ENCODE measurements around the gene ZNF579. TPM values are rescaled to one million over a fixed set of nuclear protein-coding genes. Genes with fewer than 3 reads are reported as not detected.

The ZNF579 gene
- total RNA-seq, 1 donor: 6.9 TPM

- Histone ChIP-seq H3K79me2 (ENCODE audit: insufficient read depth, low read length) (peaks cover 4% of the 10 kb centered on the region), H3K4me3 (ENCODE audit: insufficient read depth, low read length) (peak overlapping the region; percentile 85), H3K36me3 (ENCODE audit: insufficient read depth, low read length) (peaks cover 4% of the 10 kb centered on the region), H4K20me1 (ENCODE audit: insufficient read depth, low read length) (peaks cover 7% of the 10 kb centered on the region), H3K9me3 (ENCODE audit: low read depth, low read length) (no peaks in the 10 kb centered on the region), H2AFZ (ENCODE audit: low read length) (no peak overlapping the region), H3K4me2 (ENCODE audit: insufficient read depth, low read length) (peak overlapping the region; percentile 20), H3K27ac (ENCODE audit: low read depth, low read length) (no peak overlapping the region), H3K4me1 (ENCODE audit: insufficient read depth, low read length) (peaks cover 4% of the 10 kb centered on the region), H3K27me3 (ENCODE audit: insufficient read depth, low read length) (no peaks in the 10 kb centered on the region)
- TF ChIP-seq CTCF (IDR thresholded peaks at IDR 0.05; ENCODE audit: extremely low read depth, low read depth, low read length): no peak
- DNase-seq (ENCODE audit: insufficient read length, low spot score, missing footprints): peak; percentile 83
Measured at GRCh38 chr19:55623561-55623960, 42.9 kb upstream of the ZNF579 start.

- Histone ChIP-seq H3K4me2 (ENCODE audit: insufficient read depth, low read length) (peak overlapping the region; percentile 20), H3K27ac (ENCODE audit: low read depth, low read length) (no peak overlapping the region), H3K79me2 (ENCODE audit: insufficient read depth, low read length) (peaks cover 4% of the 10 kb centered on the region), H3K4me1 (ENCODE audit: insufficient read depth, low read length) (peaks cover 4% of the 10 kb centered on the region), H3K27me3 (ENCODE audit: insufficient read depth, low read length) (no peaks in the 10 kb centered on the region), H3K9me3 (ENCODE audit: low read depth, low read length) (no peaks in the 10 kb centered on the region), H4K20me1 (ENCODE audit: insufficient read depth, low read length) (peaks cover 7% of the 10 kb centered on the region), H2AFZ (ENCODE audit: low read length) (no peak overlapping the region), H3K4me3 (ENCODE audit: insufficient read depth, low read length) (no peak overlapping the region), H3K36me3 (ENCODE audit: insufficient read depth, low read length) (peaks cover 4% of the 10 kb centered on the region)
- DNase-seq (ENCODE audit: insufficient read length, low spot score, missing footprints): no peak
- TF ChIP-seq CTCF (IDR thresholded peaks at IDR 0.05; ENCODE audit: extremely low read depth, low read depth, low read length): no peak
Measured at GRCh38 chr19:55623130-55623529, 42.5 kb upstream of the ZNF579 start.

- peaks cover 4% of the 10 kb centered on the region for H3K79me2 ChIP-seq (ENCODE audit: insufficient read depth, low read length)
- H4K20me1 ChIP-seq (ENCODE audit: insufficient read depth, low read length): peaks cover 7% of the 10 kb centered on the region
- H3K4me3 ChIP-seq (ENCODE audit: insufficient read depth, low read length): no peak overlapping the region
- H3K27ac ChIP-seq (ENCODE audit: low read depth, low read length): no peak overlapping the region
- peaks cover 9% of the 10 kb centered on the region for H3K36me3 ChIP-seq (ENCODE audit: insufficient read depth, low read length)
- no peaks in the 10 kb centered on the region for H3K9me3 ChIP-seq (ENCODE audit: low read depth, low read length)
- H3K4me2 ChIP-seq (ENCODE audit: insufficient read depth, low read length): no peak overlapping the region
- H3K27me3 ChIP-seq (ENCODE audit: insufficient read depth, low read length): no peaks in the 10 kb centered on the region
- no peak for TF ChIP-seq CTCF (IDR thresholded peaks at IDR 0.05; ENCODE audit: extremely low read depth, low read depth, low read length)
- peak; percentile 67 for DNase-seq (ENCODE audit: insufficient read length, low spot score, missing footprints)
- no peak overlapping the region for H2AFZ ChIP-seq (ENCODE audit: low read length)
- peaks cover 4% of the 10 kb centered on the region for H3K4me1 ChIP-seq (ENCODE audit: insufficient read depth, low read length)
Measured at GRCh38 chr19:55622242-55622969, 41.8 kb upstream of the ZNF579 start.

- no peaks in the 10 kb centered on the region for H3K9me3 ChIP-seq (ENCODE audit: low read depth, low read length)
- H3K36me3 ChIP-seq (ENCODE audit: insufficient read depth, low read length): peaks cover 12% of the 10 kb centered on the region
- H4K20me1 ChIP-seq (ENCODE audit: insufficient read depth, low read length): peaks cover 7% of the 10 kb centered on the region
- no peaks in the 10 kb centered on the region for H3K27me3 ChIP-seq (ENCODE audit: insufficient read depth, low read length)
- H3K27ac ChIP-seq (ENCODE audit: low read depth, low read length): no peak overlapping the region
- no peak overlapping the region for H2AFZ ChIP-seq (ENCODE audit: low read length)
- no peak overlapping the region for H3K4me3 ChIP-seq (ENCODE audit: insufficient read depth, low read length)
- no peak for TF ChIP-seq CTCF (IDR thresholded peaks at IDR 0.05; ENCODE audit: extremely low read depth, low read depth, low read length)
- peak; percentile 14 for DNase-seq (ENCODE audit: insufficient read length, low spot score, missing footprints)
- peaks cover 4% of the 10 kb centered on the region for H3K4me1 ChIP-seq (ENCODE audit: insufficient read depth, low read length)
- H3K4me2 ChIP-seq (ENCODE audit: insufficient read depth, low read length): no peak overlapping the region
- H3K79me2 ChIP-seq (ENCODE audit: insufficient read depth, low read length): peaks cover 4% of the 10 kb centered on the region
Measured at GRCh38 chr19:55621673-55622231, 41.1 kb upstream of the ZNF579 start.

All from osteoblast (primary cell).